ENCODE measurements around the gene C2CD3. TPM values are rescaled to one million over a fixed set of nuclear protein-coding genes. Genes with fewer than 3 reads are reported as not detected.
A peak's percentile ranks its signal among the peaks of the same experiment; 100 is the strongest.

The C2CD3 gene
- total RNA-seq, 1 donor from 2014 or later, result 23.9 TPM

- Mint-ChIP-seq H3K4me3 (ENCODE audit: unreplicated experiment) (no peak overlapping the region), H3K36me3 (ENCODE audit: low read depth, unreplicated experiment) (peaks cover 18% of the 10 kb centered on the region), H3K27me3 (ENCODE audit: unreplicated experiment) (peaks cover 1% of the 10 kb centered on the region), H3K4me1 (ENCODE audit: unreplicated experiment) (no peaks in the 10 kb centered on the region), H3K27ac (ENCODE audit: unreplicated experiment) (no peak overlapping the region), H3K9me3 (ENCODE audit: unreplicated experiment) (no peaks in the 10 kb centered on the region)
- no peak for DNase-seq (ENCODE audit: low spot score)
- no peak for TF ChIP-seq CTCF (IDR thresholded peaks at IDR 0.05; ENCODE audit: unreplicated experiment)
These were observed 165.8 kb downstream of the C2CD3 start for GRCh38 chr11:74004759-74005615.

- no peak for TF ChIP-seq CTCF (IDR thresholded peaks at IDR 0.05; ENCODE audit: unreplicated experiment)
- peaks cover 18% of the 10 kb centered on the region for H3K36me3 Mint-ChIP-seq (ENCODE audit: low read depth, unreplicated experiment)
- H3K4me1 Mint-ChIP-seq (ENCODE audit: unreplicated experiment), result no peaks in the 10 kb centered on the region
- no peak for DNase-seq (ENCODE audit: low spot score)
- H3K4me3 Mint-ChIP-seq (ENCODE audit: unreplicated experiment), result no peak overlapping the region
- H3K27me3 Mint-ChIP-seq (ENCODE audit: unreplicated experiment), result peaks cover 1% of the 10 kb centered on the region
- H3K9me3 Mint-ChIP-seq (ENCODE audit: unreplicated experiment), result no peaks in the 10 kb centered on the region
- no peak overlapping the region for H3K27ac Mint-ChIP-seq (ENCODE audit: unreplicated experiment)
These were observed 166.6 kb downstream of the C2CD3 start for GRCh38 chr11:74004046-74004695.

GRCh38 chr11:74002832-74003231 is 168.0 kb downstream of the C2CD3 start:
- H3K27ac Mint-ChIP-seq (ENCODE audit: unreplicated experiment), result no peak overlapping the region
- peak overlapping the region; percentile 11 for H3K4me3 Mint-ChIP-seq (ENCODE audit: unreplicated experiment)
- H3K27me3 Mint-ChIP-seq (ENCODE audit: unreplicated experiment), result peaks cover 1% of the 10 kb centered on the region
- DNase-seq (ENCODE audit: low spot score), result no peak
- H3K36me3 Mint-ChIP-seq (ENCODE audit: low read depth, unreplicated experiment), result peaks cover 18% of the 10 kb centered on the region
- TF ChIP-seq CTCF (IDR thresholded peaks at IDR 0.05; ENCODE audit: unreplicated experiment), result no peak
- H3K9me3 Mint-ChIP-seq (ENCODE audit: unreplicated experiment), result no peaks in the 10 kb centered on the region
- H3K4me1 Mint-ChIP-seq (ENCODE audit: unreplicated experiment), result no peaks in the 10 kb centered on the region

GRCh38 chr11:74001822-74002286 is 168.9 kb downstream of the C2CD3 start:
- H3K4me3 Mint-ChIP-seq (ENCODE audit: unreplicated experiment), result no peak overlapping the region
- peaks cover 1% of the 10 kb centered on the region for H3K27me3 Mint-ChIP-seq (ENCODE audit: unreplicated experiment)
- peaks cover 18% of the 10 kb centered on the region for H3K36me3 Mint-ChIP-seq (ENCODE audit: low read depth, unreplicated experiment)
- DNase-seq (ENCODE audit: low spot score), result no peak
- no peak overlapping the region for H3K27ac Mint-ChIP-seq (ENCODE audit: unreplicated experiment)
- TF ChIP-seq CTCF (IDR thresholded peaks at IDR 0.05; ENCODE audit: unreplicated experiment), result no peak
- H3K4me1 Mint-ChIP-seq (ENCODE audit: unreplicated experiment), result no peaks in the 10 kb centered on the region
- H3K9me3 Mint-ChIP-seq (ENCODE audit: unreplicated experiment), result no peaks in the 10 kb centered on the region

Measured in endothelial cell (in vitro differentiated cells).